ENCODE measurements around the gene LUZP1. TPM values are rescaled to one million over a fixed set of nuclear protein-coding genes. Genes with fewer than 3 reads are reported as not detected.

The LUZP1 gene
- total and polyA plus RNA-seq, 2 donors (not counting 3 experiments of a cell fraction or from before 2014, with no cell fraction given) = 26.3 to 82.4 TPM

- no peak overlapping the region for H3K4me2 ChIP-seq (ENCODE audit: insufficient read depth, low read length)
- intact Hi-C loops (cut with micrococcal nuclease) (no loop called here), dilution Hi-C loops (cut with MboI; ENCODE audit: extremely low pct_ligation_motif_present, low sequenced_read_pairs) (no loop called here)
- H3K9me1 ChIP-seq (replicated peaks; ENCODE audit: control insufficient read depth, extremely low read depth, insufficient read depth, low read length) = no peaks in the 10 kb centered on the region
- POLR2A ChIA-PET = interaction anchor here (0.6 to 1.2 kb wide), 4 partner anchors 13 to 367 kb away, joined by 3 to 6 read pairs (median 3); no protein-coding TSS in a partner anchor
- CTCF ChIA-PET = interaction anchor here (1.0 to 7.2 kb wide), 4 partner anchors 9 to 72 kb away, joined by 3 to 36 read pairs (median 5); no protein-coding TSS in a partner anchor
- FAIRE-seq = no peak
- no peaks in the 10 kb centered on the region for H4K20me1 ChIP-seq (replicated peaks; ENCODE audit: control insufficient read depth, extremely low read depth, insufficient read depth, low read length)
- no peaks in the 10 kb centered on the region for H3K9me3 ChIP-seq (replicated peaks; ENCODE audit: control insufficient read depth, insufficient read depth, low read length)
- BruUV-seq (replicated peaks) = no TSS peak
- no peak overlapping the region for H3K4me3 ChIP-seq (replicated peaks in 1 of 3; ENCODE audit: insufficient read depth in 1 of 3, low read depth in 1 of 3, low read length in 3 of 3)
- H3K36me3 ChIP-seq (ENCODE audit: control insufficient read depth in 2 of 2, extremely low read depth in 1 of 2, insufficient read depth in 2 of 2, low read length in 2 of 2) = peaks cover 3 to 10% of the 10 kb centered on the region in 2 experiments
- H3K4me1 ChIP-seq (ENCODE audit: control insufficient read depth, extremely low read depth, insufficient read depth, low read length) = peaks cover 33% of the 10 kb centered on the region
- no peak for DNase-seq (ENCODE audit: low read depth, low spot score)
- TF ChIP-seq MAX (IDR thresholded peaks at IDR 0.05; ENCODE audit: insufficient read depth, insufficient read length) = no peak
- TF ChIP-seq JUN (IDR thresholded peaks at IDR 0.05; ENCODE audit: borderline replicate concordance, insufficient read depth, insufficient read length, low read depth) = no peak
- no peak for TF ChIP-seq GATA2 (IDR thresholded peaks at IDR 0.05; ENCODE audit: insufficient read depth, insufficient read length, low read depth, low read length)
- TF ChIP-seq CTCF (IDR thresholded peaks at IDR 0.05; ENCODE audit: extremely low read depth in 1 of 2, insufficient read depth in 1 of 2, low read depth in 1 of 2, low read length in 2 of 2) = no peak
- TF ChIP-seq FOS (IDR thresholded peaks at IDR 0.05; ENCODE audit: borderline replicate concordance, insufficient read depth, low read length) = no peak
- no peak for TF ChIP-seq POLR2A (IDR thresholded peaks at IDR 0.05; ENCODE audit: low read depth, low read length)
- no peak for TF ChIP-seq EZH2 (IDR thresholded peaks at IDR 0.05; ENCODE audit: borderline replicate concordance, low read depth, low read length, severe bottlenecking)
- no peak for TF ChIP-seq POLR2AphosphoS5 (IDR thresholded peaks at IDR 0.05; ENCODE audit: insufficient read depth, low read depth, low read length)
- TF ChIP-seq MYC (IDR thresholded peaks at IDR 0.05; ENCODE audit: low read depth, low read length) = no peak
- H3K27me3 ChIP-seq (ENCODE audit: control insufficient read depth in 2 of 2, insufficient read depth in 2 of 2, low read length in 2 of 2) = no peaks in the 10 kb centered on the region
- no peak overlapping the region for H3K9ac ChIP-seq (replicated peaks; ENCODE audit: extremely low read depth, insufficient read depth, low read length)
- peaks cover 92% of the 10 kb centered on the region for H3K79me2 ChIP-seq (ENCODE audit: control insufficient read depth, insufficient read depth, low read length)
- no peak overlapping the region for H3K27ac ChIP-seq (ENCODE audit: insufficient read depth, low read depth, low read length)
- H2AFZ ChIP-seq (ENCODE audit: low read depth, low read length) = no peak overlapping the region
Observed at GRCh38 chr1:23111600-23112535, 56.8 kb downstream of the LUZP1 start.
